ENCODE measurements around the gene NIN.

DNA sequence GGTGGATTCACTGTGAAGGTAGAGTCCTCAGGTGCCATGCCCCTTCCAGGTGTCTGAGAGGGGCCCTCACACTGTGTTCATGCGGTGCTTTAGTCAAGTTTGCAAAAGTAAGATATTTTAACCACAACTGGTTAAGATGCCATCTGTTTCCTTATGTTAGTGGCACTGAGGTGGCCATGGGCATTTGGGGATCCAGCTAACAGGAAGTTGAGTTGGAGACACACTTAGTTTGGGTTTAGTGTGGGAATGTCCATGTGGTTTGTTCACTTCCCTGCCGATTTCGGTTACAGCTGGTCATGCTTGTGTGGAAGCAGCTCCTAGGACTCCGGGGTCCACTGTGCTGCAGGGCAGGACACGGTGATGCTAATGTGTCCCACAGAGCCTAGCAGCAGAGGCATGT, 23.6 kb upstream of the NIN start:
- TF ChIP-seq, protein P1, sequence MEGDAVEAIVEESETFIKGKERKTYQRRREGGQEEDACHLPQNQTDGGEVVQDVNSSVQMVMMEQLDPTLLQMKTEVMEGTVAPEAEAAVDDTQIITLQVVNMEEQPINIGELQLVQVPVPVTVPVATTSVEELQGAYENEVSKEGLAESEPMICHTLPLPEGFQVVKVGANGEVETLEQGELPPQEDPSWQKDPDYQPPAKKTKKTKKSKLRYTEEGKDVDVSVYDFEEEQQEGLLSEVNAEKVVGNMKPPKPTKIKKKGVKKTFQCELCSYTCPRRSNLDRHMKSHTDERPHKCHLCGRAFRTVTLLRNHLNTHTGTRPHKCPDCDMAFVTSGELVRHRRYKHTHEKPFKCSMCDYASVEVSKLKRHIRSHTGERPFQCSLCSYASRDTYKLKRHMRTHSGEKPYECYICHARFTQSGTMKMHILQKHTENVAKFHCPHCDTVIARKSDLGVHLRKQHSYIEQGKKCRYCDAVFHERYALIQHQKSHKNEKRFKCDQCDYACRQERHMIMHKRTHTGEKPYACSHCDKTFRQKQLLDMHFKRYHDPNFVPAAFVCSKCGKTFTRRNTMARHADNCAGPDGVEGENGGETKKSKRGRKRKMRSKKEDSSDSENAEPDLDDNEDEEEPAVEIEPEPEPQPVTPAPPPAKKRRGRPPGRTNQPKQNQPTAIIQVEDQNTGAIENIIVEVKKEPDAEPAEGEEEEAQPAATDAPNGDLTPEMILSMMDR (IDR thresholded peaks at IDR 0.05), result no peak
- TF ChIP-seq POLR2A (IDR thresholded peaks at IDR 0.05), result no peak
- no peak for TF ChIP-seq POLR2AphosphoS5 (IDR thresholded peaks at IDR 0.05)
